WTC11 (cell line): Measurements from ENCODE around the gene FOXA2. TPM values are rescaled to one million over a fixed set of nuclear protein-coding genes. Genes with fewer than 3 reads are reported as not detected.

Source experiments
- ATAC-seq: fragments of 200-7000 bp; cut with Tn5 transposase; 2 replicates; pipeline ENCODE4 v1.10.0; 2021; ENCODE audit warnings: mild to moderate bottlenecking, moderate library complexity
- CTCF ChIA-PET: fragments of 300-600 bp; sonication (Branson Sonifier 250); formaldehyde crosslinking; loops from one replicate; lab custom pipeline; 2021; ENCODE audit warnings: antibody characterized with exemption; lab: Charles Lee
- POLR2A ChIA-PET: fragments of 350-600 bp; sonication (Branson Sonifier 250); formaldehyde crosslinking; loops from one replicate; lab custom pipeline; 2021; ENCODE audit warnings: antibody characterized with exemption; lab: Charles Lee
- DNase-seq: peaks from one replicate; pipeline ENCODE4 v3.0.0; 2021; ENCODE audit warnings: low spot score
- H3K27ac Mint-ChIP-seq: 2 replicates; pipeline ENCODE4 v1.8.0; 2021; ENCODE audit warnings: mixed read lengths
- H3K27me3 Mint-ChIP-seq: 2 replicates; pipeline ENCODE4 v1.8.0; 2021; ENCODE audit warnings: low read depth, mild to moderate bottlenecking, moderate library complexity, mixed read lengths
- H3K36me3 Mint-ChIP-seq: 2 replicates; pipeline ENCODE4 v1.8.0; 2021; ENCODE audit warnings: mixed read lengths
- H3K4me1 Mint-ChIP-seq: 2 replicates; pipeline ENCODE4 v1.8.0; 2022; ENCODE audit warnings: mixed read lengths
- H3K4me3 Mint-ChIP-seq: 2 replicates; pipeline ENCODE4 v1.8.0; 2021; ENCODE audit warnings: mild to moderate bottlenecking, moderate library complexity, mixed read lengths
- H3K9me3 Mint-ChIP-seq: 2 replicates; pipeline ENCODE4 v1.8.0; 2021; ENCODE audit warnings: mixed read lengths
- ATF1 ChIP-seq: sonication (generic); formaldehyde crosslinking; IDR thresholded peaks from 2 replicates; pipeline ENCODE4 v1.8.1; 2023; ENCODE audit warnings: mild to moderate bottlenecking, moderate library complexity, missing genetic modification reagents
- CBFB ChIP-seq: sonication (generic); formaldehyde crosslinking; IDR thresholded peaks from 2 replicates; pipeline ENCODE4 v1.8.1; 2022; ENCODE audit warnings: mild to moderate bottlenecking, low read depth, missing genetic modification reagents
- GABPB1 ChIP-seq: sonication (generic); formaldehyde crosslinking; IDR thresholded peaks from 2 replicates; pipeline ENCODE4 v1.8.1; 2023; ENCODE audit warnings: mild to moderate bottlenecking, missing genetic modification reagents
- HMGA2 ChIP-seq: fragments of 250-450 bp; sonication (Bioruptor Pico); IDR thresholded peaks from 2 replicates; pipeline ENCODE4 v1.4.0; 2021; ENCODE audit warnings: mild to moderate bottlenecking, moderate library complexity
- NR2C2 ChIP-seq: sonication (generic); formaldehyde crosslinking; IDR thresholded peaks from 2 replicates; pipeline ENCODE4 v1.8.0; 2022; ENCODE audit warnings: mild to moderate bottlenecking, missing genetic modification reagents
- TCF7 ChIP-seq: sonication (generic); formaldehyde crosslinking; IDR thresholded peaks from 2 replicates; pipeline ENCODE4 v1.8.0; 2022; ENCODE audit warnings: mild to moderate bottlenecking, low read depth, missing genetic modification reagents, moderate library complexity
- ZNF317 ChIP-seq: sonication (generic); formaldehyde crosslinking; IDR thresholded peaks from 2 replicates; pipeline ENCODE4 v1.8.1; 2023; ENCODE audit warnings: low read depth, mild to moderate bottlenecking, moderate library complexity, missing genetic modification reagents, borderline replicate concordance
- total RNA-seq: library from RNA; stranded (reverse); gene quantifications from 3 replicates; pipeline ENCODE4 v1.2.3, GENCODE V29; 2021
- TF ChIP-seq, protein P1 (sequence below): sonication (generic); formaldehyde crosslinking; IDR thresholded peaks from 2 replicates; pipeline ENCODE4 v1.8.0; 2023; ENCODE audit warnings: missing genetic modification reagents, mild to moderate bottlenecking, borderline replicate concordance
- TF ChIP-seq, protein P2 (sequence below): fragments of 250-450 bp; sonication (Bioruptor Pico); conservative IDR thresholded peaks from 2 replicates; pipeline ENCODE4 v1.9.0; 2021; ENCODE audit warnings: mild to moderate bottlenecking
- TF ChIP-seq, protein P3 (sequence below): sonication (generic); formaldehyde crosslinking; IDR thresholded peaks from 2 replicates; pipeline ENCODE4 v1.8.0; 2022; ENCODE audit warnings: mild to moderate bottlenecking, missing genetic modification reagents
- TF ChIP-seq, protein P4 (sequence below): sonication (generic); formaldehyde crosslinking; conservative IDR thresholded peaks from 2 replicates; pipeline ENCODE4 v1.8.1; 2023; ENCODE audit warnings: mild to moderate bottlenecking, low read depth, missing genetic modification reagents, moderate library complexity
- TF ChIP-seq, protein P5 (sequence below): fragments of 250-450 bp; sonication (Bioruptor Pico); IDR thresholded peaks from 2 replicates; pipeline ENCODE4 v1.9.0; 2021; ENCODE audit warnings: mild to moderate bottlenecking, borderline replicate concordance

The FOXA2 gene
- total RNA-seq, 1 experiment from 2014 or later: 3.1 TPM

DNA sequence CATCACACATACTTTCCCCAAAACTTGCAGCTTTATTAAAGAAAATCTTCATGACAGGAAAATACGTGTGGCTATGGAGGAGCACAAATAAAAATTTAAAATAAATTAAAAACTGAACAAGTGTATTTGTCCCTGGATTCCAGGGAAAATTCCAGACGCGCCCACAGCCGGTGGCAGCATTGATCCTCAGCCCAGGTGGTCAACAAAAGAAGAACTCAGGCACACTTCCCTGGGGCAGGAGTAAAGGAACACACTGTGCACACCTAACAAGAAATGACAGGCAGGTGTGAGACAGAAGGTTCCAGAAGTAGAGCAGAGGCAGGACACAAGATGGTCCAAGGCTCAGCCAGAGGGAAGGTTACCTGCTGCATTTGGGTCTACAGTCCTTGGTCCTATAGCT is 36.3 kb downstream of the FOXA2 start (continued):
- TF ChIP-seq, protein P1, sequence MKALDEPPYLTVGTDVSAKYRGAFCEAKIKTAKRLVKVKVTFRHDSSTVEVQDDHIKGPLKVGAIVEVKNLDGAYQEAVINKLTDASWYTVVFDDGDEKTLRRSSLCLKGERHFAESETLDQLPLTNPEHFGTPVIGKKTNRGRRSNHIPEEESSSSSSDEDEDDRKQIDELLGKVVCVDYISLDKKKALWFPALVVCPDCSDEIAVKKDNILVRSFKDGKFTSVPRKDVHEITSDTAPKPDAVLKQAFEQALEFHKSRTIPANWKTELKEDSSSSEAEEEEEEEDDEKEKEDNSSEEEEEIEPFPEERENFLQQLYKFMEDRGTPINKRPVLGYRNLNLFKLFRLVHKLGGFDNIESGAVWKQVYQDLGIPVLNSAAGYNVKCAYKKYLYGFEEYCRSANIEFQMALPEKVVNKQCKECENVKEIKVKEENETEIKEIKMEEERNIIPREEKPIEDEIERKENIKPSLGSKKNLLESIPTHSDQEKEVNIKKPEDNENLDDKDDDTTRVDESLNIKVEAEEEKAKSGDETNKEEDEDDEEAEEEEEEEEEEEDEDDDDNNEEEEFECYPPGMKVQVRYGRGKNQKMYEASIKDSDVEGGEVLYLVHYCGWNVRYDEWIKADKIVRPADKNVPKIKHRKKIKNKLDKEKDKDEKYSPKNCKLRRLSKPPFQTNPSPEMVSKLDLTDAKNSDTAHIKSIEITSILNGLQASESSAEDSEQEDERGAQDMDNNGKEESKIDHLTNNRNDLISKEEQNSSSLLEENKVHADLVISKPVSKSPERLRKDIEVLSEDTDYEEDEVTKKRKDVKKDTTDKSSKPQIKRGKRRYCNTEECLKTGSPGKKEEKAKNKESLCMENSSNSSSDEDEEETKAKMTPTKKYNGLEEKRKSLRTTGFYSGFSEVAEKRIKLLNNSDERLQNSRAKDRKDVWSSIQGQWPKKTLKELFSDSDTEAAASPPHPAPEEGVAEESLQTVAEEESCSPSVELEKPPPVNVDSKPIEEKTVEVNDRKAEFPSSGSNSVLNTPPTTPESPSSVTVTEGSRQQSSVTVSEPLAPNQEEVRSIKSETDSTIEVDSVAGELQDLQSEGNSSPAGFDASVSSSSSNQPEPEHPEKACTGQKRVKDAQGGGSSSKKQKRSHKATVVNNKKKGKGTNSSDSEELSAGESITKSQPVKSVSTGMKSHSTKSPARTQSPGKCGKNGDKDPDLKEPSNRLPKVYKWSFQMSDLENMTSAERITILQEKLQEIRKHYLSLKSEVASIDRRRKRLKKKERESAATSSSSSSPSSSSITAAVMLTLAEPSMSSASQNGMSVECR (CRISPR knock-in tag): no peak
- TF ChIP-seq ZNF317 (CRISPR knock-in tag): no peak
- TF ChIP-seq TCF7 (CRISPR knock-in tag): no peak
- TF ChIP-seq, protein P2, sequence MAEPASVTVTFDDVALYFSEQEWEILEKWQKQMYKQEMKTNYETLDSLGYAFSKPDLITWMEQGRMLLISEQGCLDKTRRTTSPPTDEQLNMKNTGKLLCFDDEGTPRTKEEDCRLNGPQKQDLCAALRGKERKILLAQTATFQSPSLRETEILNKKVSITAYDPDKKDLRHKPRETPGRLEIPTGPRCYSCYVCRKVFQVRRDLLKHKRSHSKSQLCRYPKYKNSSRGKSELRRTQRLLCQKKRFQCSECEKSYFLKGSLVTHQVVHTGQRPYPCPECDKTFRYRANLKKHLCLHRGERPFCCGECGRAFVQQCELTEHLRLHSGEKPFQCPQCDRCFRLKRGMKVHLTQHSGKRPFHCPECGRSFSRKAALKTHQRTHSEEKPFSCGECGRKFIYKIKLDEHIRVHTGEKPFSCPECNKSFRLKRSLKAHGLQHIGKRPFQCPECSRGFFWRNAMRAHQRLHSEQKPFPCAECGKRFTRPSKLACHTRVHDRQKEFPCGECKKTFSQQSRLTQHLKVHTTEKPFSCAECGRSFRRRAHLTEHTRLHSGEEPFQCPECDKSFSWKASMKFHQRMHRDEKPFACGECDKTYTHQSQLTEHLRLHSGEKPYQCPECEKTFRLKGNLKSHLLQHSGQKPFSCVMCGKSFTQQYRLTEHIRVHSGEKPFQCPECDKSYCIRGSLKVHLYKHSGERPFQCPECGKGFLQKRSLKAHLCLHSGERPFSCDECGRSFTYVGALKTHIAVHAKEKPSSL (CRISPR knock-in tag): no peak
- TF ChIP-seq, protein P3, sequence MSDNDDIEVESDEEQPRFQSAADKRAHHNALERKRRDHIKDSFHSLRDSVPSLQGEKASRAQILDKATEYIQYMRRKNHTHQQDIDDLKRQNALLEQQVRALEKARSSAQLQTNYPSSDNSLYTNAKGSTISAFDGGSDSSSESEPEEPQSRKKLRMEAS: no peak

DNA sequence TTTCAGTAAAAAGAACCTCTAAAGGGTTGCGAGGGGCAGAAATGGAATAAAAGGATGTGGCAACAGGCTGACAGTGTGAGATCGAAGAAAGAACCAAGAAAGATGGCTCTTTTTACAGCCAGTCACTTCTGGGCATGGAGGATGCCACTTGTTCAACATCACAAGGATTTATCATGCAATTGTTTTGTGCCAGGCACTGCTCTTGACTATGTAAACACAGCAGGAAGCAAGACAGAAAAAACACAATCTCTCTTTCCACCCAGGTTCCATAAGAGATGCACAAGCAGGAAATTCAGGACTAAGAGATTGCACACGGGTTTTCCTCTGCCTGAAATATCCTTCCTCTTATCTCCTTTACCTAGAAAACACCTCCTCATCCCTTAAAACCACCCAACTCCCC is 38.0 kb downstream of the FOXA2 start:
- Mint-ChIP-seq H3K9me3 (peaks cover 17% of the 10 kb centered on the region), H3K27me3 (peaks cover 22% of the 10 kb centered on the region), H3K4me1 (peaks cover 5% of the 10 kb centered on the region), H3K27ac (no peak overlapping the region), H3K4me3 (no peak overlapping the region), H3K36me3 (peaks cover 9% of the 10 kb centered on the region)
- POLR2A ChIA-PET: no interaction called here
- no peak for TF ChIP-seq ATF1 (CRISPR knock-in tag)
- TF ChIP-seq HMGA2 (CRISPR knock-in tag): no peak
- no peak for TF ChIP-seq TCF7 (CRISPR knock-in tag)
- no peak for TF ChIP-seq CBFB (CRISPR knock-in tag)
- no peak for TF ChIP-seq NR2C2 (CRISPR knock-in tag)
- TF ChIP-seq, protein P4, sequence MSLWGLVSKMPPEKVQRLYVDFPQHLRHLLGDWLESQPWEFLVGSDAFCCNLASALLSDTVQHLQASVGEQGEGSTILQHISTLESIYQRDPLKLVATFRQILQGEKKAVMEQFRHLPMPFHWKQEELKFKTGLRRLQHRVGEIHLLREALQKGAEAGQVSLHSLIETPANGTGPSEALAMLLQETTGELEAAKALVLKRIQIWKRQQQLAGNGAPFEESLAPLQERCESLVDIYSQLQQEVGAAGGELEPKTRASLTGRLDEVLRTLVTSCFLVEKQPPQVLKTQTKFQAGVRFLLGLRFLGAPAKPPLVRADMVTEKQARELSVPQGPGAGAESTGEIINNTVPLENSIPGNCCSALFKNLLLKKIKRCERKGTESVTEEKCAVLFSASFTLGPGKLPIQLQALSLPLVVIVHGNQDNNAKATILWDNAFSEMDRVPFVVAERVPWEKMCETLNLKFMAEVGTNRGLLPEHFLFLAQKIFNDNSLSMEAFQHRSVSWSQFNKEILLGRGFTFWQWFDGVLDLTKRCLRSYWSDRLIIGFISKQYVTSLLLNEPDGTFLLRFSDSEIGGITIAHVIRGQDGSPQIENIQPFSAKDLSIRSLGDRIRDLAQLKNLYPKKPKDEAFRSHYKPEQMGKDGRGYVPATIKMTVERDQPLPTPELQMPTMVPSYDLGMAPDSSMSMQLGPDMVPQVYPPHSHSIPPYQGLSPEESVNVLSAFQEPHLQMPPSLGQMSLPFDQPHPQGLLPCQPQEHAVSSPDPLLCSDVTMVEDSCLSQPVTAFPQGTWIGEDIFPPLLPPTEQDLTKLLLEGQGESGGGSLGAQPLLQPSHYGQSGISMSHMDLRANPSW: no peak
- no peak for TF ChIP-seq GABPB1
- TF ChIP-seq, protein P5, sequence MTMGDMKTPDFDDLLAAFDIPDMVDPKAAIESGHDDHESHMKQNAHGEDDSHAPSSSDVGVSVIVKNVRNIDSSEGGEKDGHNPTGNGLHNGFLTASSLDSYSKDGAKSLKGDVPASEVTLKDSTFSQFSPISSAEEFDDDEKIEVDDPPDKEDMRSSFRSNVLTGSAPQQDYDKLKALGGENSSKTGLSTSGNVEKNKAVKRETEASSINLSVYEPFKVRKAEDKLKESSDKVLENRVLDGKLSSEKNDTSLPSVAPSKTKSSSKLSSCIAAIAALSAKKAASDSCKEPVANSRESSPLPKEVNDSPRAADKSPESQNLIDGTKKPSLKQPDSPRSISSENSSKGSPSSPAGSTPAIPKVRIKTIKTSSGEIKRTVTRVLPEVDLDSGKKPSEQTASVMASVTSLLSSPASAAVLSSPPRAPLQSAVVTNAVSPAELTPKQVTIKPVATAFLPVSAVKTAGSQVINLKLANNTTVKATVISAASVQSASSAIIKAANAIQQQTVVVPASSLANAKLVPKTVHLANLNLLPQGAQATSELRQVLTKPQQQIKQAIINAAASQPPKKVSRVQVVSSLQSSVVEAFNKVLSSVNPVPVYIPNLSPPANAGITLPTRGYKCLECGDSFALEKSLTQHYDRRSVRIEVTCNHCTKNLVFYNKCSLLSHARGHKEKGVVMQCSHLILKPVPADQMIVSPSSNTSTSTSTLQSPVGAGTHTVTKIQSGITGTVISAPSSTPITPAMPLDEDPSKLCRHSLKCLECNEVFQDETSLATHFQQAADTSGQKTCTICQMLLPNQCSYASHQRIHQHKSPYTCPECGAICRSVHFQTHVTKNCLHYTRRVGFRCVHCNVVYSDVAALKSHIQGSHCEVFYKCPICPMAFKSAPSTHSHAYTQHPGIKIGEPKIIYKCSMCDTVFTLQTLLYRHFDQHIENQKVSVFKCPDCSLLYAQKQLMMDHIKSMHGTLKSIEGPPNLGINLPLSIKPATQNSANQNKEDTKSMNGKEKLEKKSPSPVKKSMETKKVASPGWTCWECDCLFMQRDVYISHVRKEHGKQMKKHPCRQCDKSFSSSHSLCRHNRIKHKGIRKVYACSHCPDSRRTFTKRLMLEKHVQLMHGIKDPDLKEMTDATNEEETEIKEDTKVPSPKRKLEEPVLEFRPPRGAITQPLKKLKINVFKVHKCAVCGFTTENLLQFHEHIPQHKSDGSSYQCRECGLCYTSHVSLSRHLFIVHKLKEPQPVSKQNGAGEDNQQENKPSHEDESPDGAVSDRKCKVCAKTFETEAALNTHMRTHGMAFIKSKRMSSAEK: no peak
- ATAC-seq (no peak), DNase-seq (no peak)
- CTCF ChIA-PET: interaction anchor here (1.0 kb wide), 1 partner anchor 25 kb away, joined by 3 read pairs; no protein-coding TSS in a partner anchor
